Measurements from ENCODE around the gene FARSA. TPM values are rescaled to one million over a fixed set of nuclear protein-coding genes. Genes with fewer than 3 reads are reported as not detected.
"Not testable (repeated sequence)": the region's sequence is repeated elsewhere in the genome, so short reads cannot be mapped to it uniquely, and the experiment has no call there.

Gene FARSA
- 44.2 TPM for total RNA-seq

DNA sequence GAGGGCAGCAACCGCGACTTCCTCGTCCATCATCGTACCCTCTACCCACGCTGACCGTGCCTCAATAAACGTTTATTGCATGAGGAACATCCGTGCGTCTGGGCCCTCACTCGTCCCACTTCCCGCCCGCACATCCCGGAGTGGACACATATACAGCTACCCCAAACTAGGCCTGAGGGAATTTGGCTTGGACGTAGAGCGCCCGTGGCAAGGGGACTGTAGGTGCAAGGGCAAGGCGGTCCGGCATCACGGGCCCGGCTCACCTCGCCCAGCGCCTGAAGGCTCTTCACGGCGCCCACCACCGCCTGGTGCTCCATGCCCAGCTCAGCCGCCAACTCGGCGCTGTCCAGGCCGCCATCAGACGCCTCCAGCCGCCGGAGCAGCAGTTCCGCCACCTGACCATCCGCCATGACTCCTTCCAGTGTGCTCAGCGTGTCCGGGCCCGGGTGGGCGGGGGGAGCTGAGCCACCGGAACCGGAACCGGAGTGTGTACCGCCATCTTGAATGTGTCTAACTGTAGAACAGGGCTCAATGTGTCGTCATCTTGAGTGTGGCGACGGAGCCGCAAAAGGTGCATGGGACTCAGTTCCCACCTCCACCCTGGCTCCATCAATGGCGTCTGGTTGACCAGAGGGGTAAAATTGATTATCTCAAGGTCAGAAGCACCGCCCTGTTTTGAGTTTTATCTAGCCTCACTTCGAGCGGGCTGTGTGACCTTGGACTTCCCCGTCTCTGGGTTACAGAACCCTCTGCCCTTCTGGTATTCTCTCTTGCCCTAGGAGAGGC lies at the start of gene FARSA:
FARSA (minus strand) TSS at position 425 of the 786 bp plus-strand sequence; CDS start at position 410, 15 bp downstream.
- Histone ChIP-seq H3K4me3 (peak within 1 kb of the TSS; percentile 87 to 90), H3K9me3 (no peaks in the 10 kb centered on the region), H3K36me3 (peaks cover 0 to 13% of the 10 kb centered on the region in 2 donors), H3K27me3 (no peaks in the 10 kb centered on the region), H3K27ac (peak within 1 kb of the TSS; percentile 75), H3K4me1 (peaks cover 27% of the 10 kb centered on the region)
- no peak for DNase-seq (ENCODE audit: extremely low spot score in 2 of 2)
- intact Hi-C loops (cut with DNase I) = no loop called here
- TF ChIP-seq POLR2AphosphoS5 (IDR thresholded peaks at IDR 0.05; ENCODE audit: insufficient read depth in 1 of 2, low read depth in 1 of 2) = peak; percentile 90 to 95
- TF ChIP-seq, protein P1, sequence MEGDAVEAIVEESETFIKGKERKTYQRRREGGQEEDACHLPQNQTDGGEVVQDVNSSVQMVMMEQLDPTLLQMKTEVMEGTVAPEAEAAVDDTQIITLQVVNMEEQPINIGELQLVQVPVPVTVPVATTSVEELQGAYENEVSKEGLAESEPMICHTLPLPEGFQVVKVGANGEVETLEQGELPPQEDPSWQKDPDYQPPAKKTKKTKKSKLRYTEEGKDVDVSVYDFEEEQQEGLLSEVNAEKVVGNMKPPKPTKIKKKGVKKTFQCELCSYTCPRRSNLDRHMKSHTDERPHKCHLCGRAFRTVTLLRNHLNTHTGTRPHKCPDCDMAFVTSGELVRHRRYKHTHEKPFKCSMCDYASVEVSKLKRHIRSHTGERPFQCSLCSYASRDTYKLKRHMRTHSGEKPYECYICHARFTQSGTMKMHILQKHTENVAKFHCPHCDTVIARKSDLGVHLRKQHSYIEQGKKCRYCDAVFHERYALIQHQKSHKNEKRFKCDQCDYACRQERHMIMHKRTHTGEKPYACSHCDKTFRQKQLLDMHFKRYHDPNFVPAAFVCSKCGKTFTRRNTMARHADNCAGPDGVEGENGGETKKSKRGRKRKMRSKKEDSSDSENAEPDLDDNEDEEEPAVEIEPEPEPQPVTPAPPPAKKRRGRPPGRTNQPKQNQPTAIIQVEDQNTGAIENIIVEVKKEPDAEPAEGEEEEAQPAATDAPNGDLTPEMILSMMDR (IDR thresholded peaks at IDR 0.05) = no peak

DNA sequence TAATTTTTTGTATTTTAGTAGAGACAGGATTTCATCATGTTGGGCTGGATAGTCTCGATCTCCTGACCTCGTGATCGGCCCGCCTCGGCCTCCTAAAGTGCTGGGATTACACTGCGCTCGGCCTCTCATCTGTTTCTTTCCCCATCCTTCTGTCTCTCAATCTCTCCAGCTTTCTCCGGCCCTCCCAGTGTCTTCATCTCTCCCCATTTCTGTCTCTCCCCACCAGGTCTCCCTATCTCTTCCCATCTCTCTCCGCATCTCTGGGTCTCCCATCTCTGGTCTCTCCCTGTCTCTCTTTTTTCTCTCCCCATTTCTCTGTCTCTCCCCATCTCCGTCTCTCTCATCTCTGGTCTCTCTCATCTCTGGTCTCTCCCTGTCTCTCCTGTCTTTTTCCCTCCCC lies 49.6 kb upstream of the FARSA start:
- peaks cover 21% of the 10 kb centered on the region for H3K4me1 ChIP-seq
- TF ChIP-seq POLR2AphosphoS5 (IDR thresholded peaks at IDR 0.05; ENCODE audit: insufficient read depth in 1 of 2, low read depth in 1 of 2) = no peak
- TF ChIP-seq, protein P1 (IDR thresholded peaks at IDR 0.05) = no peak
- TF ChIP-seq POLR2A (IDR thresholded peaks at IDR 0.05) = no peak
- H3K4me3 ChIP-seq = peak overlapping the region; percentile 26 to 31
- intact Hi-C loops (cut with DNase I) = loop anchor here (5.0 kb wide), 2 partner anchors 79 to 109 kb away; no protein-coding TSS in a partner anchor
- no peaks in the 10 kb centered on the region for H3K27me3 ChIP-seq
- no peaks in the 10 kb centered on the region for H3K36me3 ChIP-seq
- no peaks in the 10 kb centered on the region for H3K9me3 ChIP-seq
- H3K27ac ChIP-seq = no peak overlapping the region
- DNase-seq (ENCODE audit: extremely low spot score in 2 of 2) = no peak

DNA sequence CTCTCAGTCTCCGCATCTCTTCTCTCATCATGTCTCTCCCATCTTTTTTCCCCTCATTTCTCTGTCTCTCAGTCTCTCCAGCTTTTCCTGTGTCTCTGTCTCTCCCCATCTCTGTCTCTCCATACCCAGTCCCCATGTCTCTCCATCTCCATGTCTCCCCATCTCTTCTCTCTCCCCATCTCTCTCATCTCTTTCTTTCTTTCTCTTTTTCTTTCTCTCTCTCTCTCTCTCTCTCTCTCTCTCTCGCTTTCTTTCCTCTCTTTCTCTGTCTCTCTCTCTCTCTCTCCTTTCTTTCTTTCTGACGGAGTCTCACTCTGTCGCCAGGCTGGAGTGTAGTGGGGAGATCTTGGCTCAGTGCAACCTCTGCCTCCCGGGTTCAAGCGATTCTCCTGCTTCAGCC lies 49.1 kb upstream of the FARSA start:
- no peak for TF ChIP-seq POLR2AphosphoS5 (IDR thresholded peaks at IDR 0.05; ENCODE audit: insufficient read depth in 1 of 2, low read depth in 1 of 2)
- TF ChIP-seq, protein P1 (IDR thresholded peaks at IDR 0.05) = no peak
- no peak for TF ChIP-seq POLR2A (IDR thresholded peaks at IDR 0.05)
- intact Hi-C loops (cut with DNase I) = loop anchor here (5.0 kb wide), 2 partner anchors 80 to 110 kb away; no protein-coding TSS in a partner anchor
- no peak overlapping the region for H3K27ac ChIP-seq
- H3K4me3 ChIP-seq = no peak overlapping the region
- H3K4me1 ChIP-seq = peaks cover 21% of the 10 kb centered on the region
- H3K36me3 ChIP-seq = no peaks in the 10 kb centered on the region
- no peak for DNase-seq (ENCODE audit: extremely low spot score in 2 of 2)
- H3K9me3 ChIP-seq = no peaks in the 10 kb centered on the region
- H3K27me3 ChIP-seq = no peaks in the 10 kb centered on the region

DNA sequence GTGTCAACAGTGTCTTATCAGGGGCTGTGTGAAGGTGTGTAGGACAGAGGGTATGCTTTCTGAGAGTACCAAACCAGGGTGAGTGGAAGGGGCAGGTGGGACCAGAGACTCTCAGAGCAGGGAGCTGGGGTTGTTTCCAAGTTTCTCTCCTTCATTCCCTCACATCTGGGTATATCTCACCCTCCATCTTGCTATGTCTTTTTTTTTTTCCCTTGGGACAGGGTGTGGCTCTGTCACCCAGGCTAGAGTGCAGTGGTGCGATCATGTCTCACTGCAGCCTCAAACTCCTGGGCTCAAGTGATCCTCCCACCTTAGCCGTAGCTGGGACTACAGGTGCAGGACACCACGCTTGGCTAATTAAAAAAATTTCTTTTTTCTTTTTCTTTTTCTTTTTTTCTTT lies 46.5 kb upstream of the FARSA start:
- Histone ChIP-seq H3K27me3 (no peaks in the 10 kb centered on the region), H3K36me3 (no peaks in the 10 kb centered on the region), H3K9me3 (no peaks in the 10 kb centered on the region), H3K4me1 (peaks cover 20% of the 10 kb centered on the region), H3K27ac (no peak overlapping the region), H3K4me3 (no peak overlapping the region)
- no peak for DNase-seq (ENCODE audit: extremely low spot score in 2 of 2)
- intact Hi-C loops (cut with DNase I) = loop anchor here (5.0 kb wide), 2 partner anchors 82 to 112 kb away; no protein-coding TSS in a partner anchor
- TF ChIP-seq POLR2A (IDR thresholded peaks at IDR 0.05) (no peak), POLR2AphosphoS5 (IDR thresholded peaks at IDR 0.05; ENCODE audit: insufficient read depth in 1 of 2, low read depth in 1 of 2) (no peak)
- TF ChIP-seq, protein P1 (IDR thresholded peaks at IDR 0.05) = no peak

DNA sequence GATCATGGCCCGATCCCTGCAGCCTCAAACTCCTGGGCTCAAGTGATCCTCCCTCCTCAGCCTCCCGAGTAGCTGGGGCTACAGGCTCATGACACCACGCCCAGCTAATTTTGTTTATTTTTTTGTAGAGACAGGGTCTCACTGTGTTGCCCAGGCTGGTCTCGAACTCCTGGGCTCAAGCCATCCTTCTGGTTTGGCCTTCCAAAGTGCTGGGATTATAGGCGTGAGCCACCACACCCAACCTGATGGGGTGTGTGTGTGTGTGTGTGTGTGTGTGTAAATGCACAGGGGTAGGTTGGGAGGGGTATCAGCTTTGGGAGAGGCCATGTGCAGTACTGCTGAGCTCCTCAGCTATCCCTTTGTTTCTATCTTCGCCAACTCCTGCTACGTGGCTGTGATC lies 42.6 kb upstream of the FARSA start:
- H3K4me3 ChIP-seq; H3K27ac ChIP-seq; intact Hi-C loops (cut with DNase I); DNase-seq (ENCODE audit: extremely low spot score in 2 of 2); H3K9me3 ChIP-seq; H3K36me3 ChIP-seq; H3K4me1 ChIP-seq; H3K27me3 ChIP-seq: not testable (repeated sequence)
